A673 (cell line): ENCODE results near the gene PALLD. TPM values are rescaled to one million over a fixed set of nuclear protein-coding genes. Genes with fewer than 3 reads are reported as not detected.

Experiments used
- BruUV-seq: library from RNA; stranded (reverse); fragments of 400-500 nt; replicated peaks from 2 replicates; lab custom pipeline; 2021; lab: Mats Ljungman, UMichigan
- CTCF ChIA-PET: fragments of 300-600 bp; sonication (Branson Sonifier 250); formaldehyde crosslinking; loops from one replicate; lab custom pipeline; 2022; ENCODE audit warnings: antibody characterized with exemption; lab: Charles Lee
- POLR2A ChIA-PET: fragments of 300-600 bp; sonication (Branson Sonifier 250); formaldehyde crosslinking; loops from one replicate; lab custom pipeline; 2022; ENCODE audit warnings: antibody characterized with exemption; ENCODE audit not compliant: low non-redundant PET; lab: Charles Lee
- DNase-seq: peaks from one replicate; pipeline ENCODE4 v3.0.0-alpha.2; 2015; ENCODE audit warnings: low spot score
- H3K27ac ChIP-seq: fragments of 200-600 bp; sonication (generic); 2 replicates; pipeline ENCODE4 v1.5.1; 2016; ENCODE audit warnings: mixed run types, low read depth, mild to moderate bottlenecking, mixed read lengths, antibody characterized with exemption, low read length; ENCODE audit not compliant: poor library complexity, severe bottlenecking
- H3K27me3 ChIP-seq: fragments of 200-600 bp; sonication (generic); replicated peaks from 2 replicates; pipeline ENCODE4 v1.6.1; 2017; ENCODE audit warnings: mixed run types, low read depth, mild to moderate bottlenecking, mixed read lengths, antibody characterized with exemption, low read length; ENCODE audit not compliant: insufficient read depth, poor library complexity
- H3K36me3 ChIP-seq: fragments of 200-600 bp; sonication (generic); 2 replicates; pipeline ENCODE4 v1.6.1; 2016; ENCODE audit warnings: mixed run types, mild to moderate bottlenecking, mixed read lengths, antibody characterized with exemption, low read length; ENCODE audit not compliant: insufficient read depth, poor library complexity, severe bottlenecking
- H3K4me1 ChIP-seq: fragments of 200-600 bp; sonication (generic); 2 replicates; pipeline ENCODE4 v1.6.1; 2017; ENCODE audit warnings: mixed run types, mild to moderate bottlenecking, mixed read lengths, antibody characterized with exemption, low read length; ENCODE audit not compliant: insufficient read depth, poor library complexity, severe bottlenecking
- H3K4me3 ChIP-seq: fragments of 200-600 bp; sonication (generic); 2 replicates; pipeline ENCODE4 v1.5.1; 2016; ENCODE audit warnings: low read depth, mixed run types, mild to moderate bottlenecking, mixed read lengths, low read length; ENCODE audit not compliant: poor library complexity, severe bottlenecking
- H3K9me3 ChIP-seq: fragments of 200-600 bp; sonication (generic); 2 replicates; pipeline ENCODE4 v1.6.1; 2016; ENCODE audit warnings: mixed run types, low read depth, mild to moderate bottlenecking, mixed read lengths, antibody characterized with exemption, low read length; ENCODE audit not compliant: poor library complexity, severe bottlenecking
- CTCF ChIP-seq: fragments of 300-800, 200-600 bp; sonication (generic); conservative IDR thresholded peaks from 2 replicates; pipeline ENCODE4 v1.5.1; 2017; ENCODE audit warnings: low read depth, mild to moderate bottlenecking, antibody characterized with exemption, low read length, moderate library complexity, mixed read lengths
- EZH2 ChIP-seq: fragments of 200-600 bp; sonication (generic); IDR thresholded peaks from 2 replicates; pipeline ENCODE4 v1.6.1; 2017; ENCODE audit warnings: borderline replicate concordance, low read depth, mild to moderate bottlenecking, mixed read lengths, antibody characterized with exemption, low read length; ENCODE audit not compliant: poor library complexity, severe bottlenecking
- intact Hi-C: fragments of 100-400 bp; cut with micrococcal nuclease; formaldehyde crosslinking; loops from one replicate; pipeline ENCODE4 v1.10.0; 2022; ENCODE audit not compliant: unreplicated experiment
- total RNA-seq: library from RNA; stranded (reverse); gene quantifications from 2 replicates; pipeline ENCODE4 v1.2.3, GENCODE V29; 2021

Gene PALLD
- total RNA-seq, 1 experiment from 2014 or later, result 44.1 TPM

- CTCF ChIA-PET, result no interaction called here
- BruUV-seq, result no TSS peak
- intact Hi-C loops, result no loop called here
Observed at GRCh38 chr4:168696280-168696679, 199.4 kb downstream of the PALLD start.

GRCh38 chr4:168696826-168697225 is 200.0 kb downstream of the PALLD start:
- ChIA-PET POLR2A (no interaction called here), CTCF (no interaction called here)
- no peaks in the 10 kb centered on the region for H3K27me3 ChIP-seq
- no peak for DNase-seq
- TF ChIP-seq EZH2 (no peak), CTCF (no peak)
- H3K36me3 ChIP-seq, result no peaks in the 10 kb centered on the region
- no peak overlapping the region for H3K27ac ChIP-seq
- BruUV-seq, result no TSS peak
- H3K4me1 ChIP-seq, result peaks cover 7% of the 10 kb centered on the region
- H3K4me3 ChIP-seq, result no peak overlapping the region
- intact Hi-C loops, result no loop called here
- H3K9me3 ChIP-seq, result no peaks in the 10 kb centered on the region

More at GRCh38 chr4:168696280-168696679, 199.4 kb downstream of the PALLD start:
- TF ChIP-seq CTCF, result no peak
- no peak for TF ChIP-seq EZH2
- Histone ChIP-seq H3K36me3 (no peaks in the 10 kb centered on the region), H3K4me3 (no peak overlapping the region), H3K9me3 (no peaks in the 10 kb centered on the region), H3K27ac (no peak overlapping the region), H3K4me1 (peaks cover 7% of the 10 kb centered on the region), H3K27me3 (no peaks in the 10 kb centered on the region)
- POLR2A ChIA-PET, result no interaction called here
- no peak for DNase-seq

GRCh38 chr4:168699224-168699878 is 202.5 kb downstream of the PALLD start:
- TF ChIP-seq EZH2 (no peak), CTCF (no peak)
- Histone ChIP-seq H3K27me3 (no peaks in the 10 kb centered on the region), H3K9me3 (no peaks in the 10 kb centered on the region), H3K4me3 (no peak overlapping the region), H3K4me1 (peaks cover 1% of the 10 kb centered on the region), H3K36me3 (no peaks in the 10 kb centered on the region), H3K27ac (no peak overlapping the region)
- ChIA-PET CTCF (no interaction called here), POLR2A (no interaction called here)
- no peak for DNase-seq
- BruUV-seq, result no TSS peak
- intact Hi-C loops, result no loop called here
